Stimulated activated CD8-positive, alpha-beta memory T cell treated with anti-CD3 and anti-CD28 coated beads, Interleukin-4, amount 100 ng/mL, for 4 hours (primary cell): ENCODE measurements around the gene ZFP3.
"Not testable (repeated sequence)": the region's sequence is repeated elsewhere in the genome, so short reads cannot be mapped to it uniquely, and the experiment has no call there.

Experiments used
- DNase-seq, 2 donors: peaks; one replicate each; pipeline ENCODE4 v3.0.0-alpha.2; 2020; ENCODE audit warnings: low read depth in 2 of 2, low spot score in 1 of 2

Gene ZFP3

GRCh38 chr17:5137511-5138197, 59.4 kb downstream of the ZFP3 start:
- not testable (repeated sequence) for DNase-seq

DNA sequence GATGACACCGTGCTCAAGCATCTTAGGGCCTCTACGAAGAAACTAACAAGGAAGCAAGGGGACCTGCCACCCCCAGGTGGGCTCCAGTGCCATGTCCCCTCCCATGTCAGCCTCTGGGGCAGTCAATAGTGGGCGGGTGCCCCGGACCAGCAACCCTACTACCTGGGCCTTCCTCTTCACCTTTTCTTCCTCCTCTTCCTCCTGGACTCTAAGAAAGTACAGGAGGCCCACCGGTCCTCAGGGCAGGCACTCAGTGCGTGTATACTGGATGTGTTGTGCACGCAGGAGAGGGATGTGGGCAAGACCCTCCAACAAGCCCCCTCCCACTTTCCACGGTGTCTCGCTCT, 59.9 kb downstream of the ZFP3 start:
- DNase-seq: not testable (repeated sequence)

- DNase-seq: no peak
Measured at GRCh38 chr17:5138616-5139457, 60.6 kb downstream of the ZFP3 start.

- no peak for DNase-seq
Measured at GRCh38 chr17:5139458-5139732, 61.1 kb downstream of the ZFP3 start.

DNA sequence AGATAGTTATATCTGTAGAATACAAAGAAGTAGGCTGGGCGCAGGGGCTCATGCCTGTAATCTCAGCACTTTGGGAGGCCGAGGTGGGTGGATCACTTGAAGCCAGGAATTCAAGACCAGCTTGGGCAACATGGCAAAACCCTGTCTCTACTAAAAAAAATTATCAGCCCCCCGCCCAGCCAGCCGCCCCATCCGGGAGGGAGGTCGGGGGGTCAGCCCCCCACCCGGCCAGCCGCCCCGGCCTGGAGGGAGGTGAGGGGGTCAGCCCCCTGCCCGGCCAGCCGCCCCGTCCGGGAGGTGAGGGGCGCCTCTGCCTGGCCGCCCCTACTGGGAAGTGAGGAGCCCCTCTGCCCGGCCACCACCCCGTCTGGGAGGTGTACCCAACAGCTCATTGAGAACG, 64.6 kb downstream of the ZFP3 start:
- DNase-seq: not testable (repeated sequence)
